GM12872 (cell line): ENCODE data around the gene PDS5B.

Source experiments
- CTCF ChIP-seq: IDR thresholded peaks from 3 replicates; pipeline ENCODE4 v1.5.1; 2011; ENCODE audit warnings: low read depth, mild to moderate bottlenecking, low read length, moderate library complexity; ENCODE audit not compliant: insufficient read depth

PDS5B gene

GRCh38 chr13:32746474-32746873 is 160.2 kb downstream of the PDS5B start:
- no peak for TF ChIP-seq CTCF

- TF ChIP-seq CTCF: no peak
These were observed 162.1 kb downstream of the PDS5B start for GRCh38 chr13:32748305-32748704.

GRCh38 chr13:32751340-32751739 is 165.1 kb downstream of the PDS5B start:
- TF ChIP-seq CTCF: no peak

- TF ChIP-seq CTCF: no peak
These were observed 166.1 kb downstream of the PDS5B start for GRCh38 chr13:32752311-32752710.

- no peak for TF ChIP-seq CTCF
These were observed 166.8 kb downstream of the PDS5B start for GRCh38 chr13:32752997-32753606.

- TF ChIP-seq CTCF: no peak
These were observed 167.9 kb downstream of the PDS5B start for GRCh38 chr13:32754179-32754578.

- TF ChIP-seq CTCF: no peak
These were observed 172.9 kb downstream of the PDS5B start for GRCh38 chr13:32759152-32759551.
